HG03064 (cell line): Measurements from ENCODE around the gene OXCT1.
A peak's percentile ranks its signal among the peaks of the same experiment; 100 is the strongest.

Source experiments
- ATAC-seq: cut with Tn5 transposase; IDR thresholded peaks from one replicate; pipeline ENCODE4 v1.9.1; 2021; ENCODE audit warnings: low read depth; ENCODE audit not compliant: unreplicated experiment

The OXCT1 gene

DNA sequence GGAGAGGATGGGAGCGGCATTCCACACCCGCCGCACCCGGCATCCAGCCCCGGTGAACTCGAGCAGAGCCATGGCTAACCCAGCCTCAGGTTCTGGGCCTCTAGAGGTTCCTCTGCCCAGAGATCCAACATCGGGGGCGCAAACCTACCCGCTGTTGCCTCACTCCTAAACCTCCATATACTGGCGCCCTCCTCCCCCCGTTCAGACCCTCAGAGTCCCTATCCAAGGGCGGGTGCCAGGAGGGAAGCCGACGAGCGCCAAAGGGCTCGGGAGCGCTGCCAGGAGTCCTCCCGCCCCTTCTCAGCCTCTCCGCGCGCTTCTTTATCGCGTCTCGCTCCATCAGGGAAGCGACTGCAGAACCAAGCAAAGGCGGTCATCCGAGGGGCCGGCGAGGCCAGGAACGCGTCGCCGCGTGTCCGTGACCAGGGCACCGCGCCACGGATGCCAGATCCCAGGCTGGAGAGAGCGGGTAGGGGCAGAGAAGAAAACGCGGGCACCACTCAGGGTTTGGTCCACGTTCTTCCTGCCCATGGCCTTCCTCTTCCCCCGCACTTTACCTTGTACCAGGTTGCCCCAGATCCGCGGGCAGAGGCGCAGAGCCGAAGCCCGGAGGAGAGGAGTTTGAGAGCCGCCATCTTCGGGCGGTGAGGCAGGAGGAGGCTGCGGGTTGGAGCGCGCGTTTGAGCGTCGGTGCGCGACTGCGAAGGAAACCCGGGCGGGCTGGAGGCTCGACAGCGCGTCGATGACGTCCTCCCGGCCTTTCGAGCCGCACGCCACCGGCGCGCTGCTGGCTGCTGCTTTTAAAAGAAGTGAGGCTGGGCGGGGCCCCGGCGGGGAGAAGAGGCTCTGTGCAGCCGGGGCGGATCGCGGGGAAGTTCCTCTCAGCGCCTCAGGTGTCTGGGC lies at the start of gene OXCT1:
Gene OXCT1, minus strand, starts transcription at position 702 of the 903 bp plus-strand sequence. Its CDS starts 67 bp downstream, at position 635.
- ATAC-seq: peak; percentile 95

DNA sequence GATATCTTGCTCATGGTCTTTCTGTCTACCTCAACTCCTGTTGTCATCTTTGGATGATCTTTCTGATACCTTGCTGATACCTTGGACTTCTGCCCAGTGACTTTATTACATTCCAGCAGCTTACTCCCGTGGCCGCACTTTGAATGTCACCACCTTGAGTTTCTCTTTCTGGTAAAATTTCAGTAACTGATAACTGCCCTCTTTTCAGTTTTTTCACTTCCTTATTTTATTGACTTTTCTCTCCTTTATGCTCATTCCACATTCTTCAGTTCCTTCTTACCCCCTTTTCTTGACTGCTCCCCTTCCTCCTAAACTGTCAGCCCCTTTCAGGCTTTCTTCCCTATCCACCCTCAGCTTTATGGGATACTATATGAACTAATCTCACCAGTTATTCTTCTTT lies 47.9 kb upstream of the OXCT1 start:
- no peak for ATAC-seq

- ATAC-seq: no peak
These were observed 38.3 kb upstream of the OXCT1 start for GRCh38 chr5:41908374-41909079.

- no peak for ATAC-seq
These were observed 35.9 kb upstream of the OXCT1 start for GRCh38 chr5:41906151-41906550.

DNA sequence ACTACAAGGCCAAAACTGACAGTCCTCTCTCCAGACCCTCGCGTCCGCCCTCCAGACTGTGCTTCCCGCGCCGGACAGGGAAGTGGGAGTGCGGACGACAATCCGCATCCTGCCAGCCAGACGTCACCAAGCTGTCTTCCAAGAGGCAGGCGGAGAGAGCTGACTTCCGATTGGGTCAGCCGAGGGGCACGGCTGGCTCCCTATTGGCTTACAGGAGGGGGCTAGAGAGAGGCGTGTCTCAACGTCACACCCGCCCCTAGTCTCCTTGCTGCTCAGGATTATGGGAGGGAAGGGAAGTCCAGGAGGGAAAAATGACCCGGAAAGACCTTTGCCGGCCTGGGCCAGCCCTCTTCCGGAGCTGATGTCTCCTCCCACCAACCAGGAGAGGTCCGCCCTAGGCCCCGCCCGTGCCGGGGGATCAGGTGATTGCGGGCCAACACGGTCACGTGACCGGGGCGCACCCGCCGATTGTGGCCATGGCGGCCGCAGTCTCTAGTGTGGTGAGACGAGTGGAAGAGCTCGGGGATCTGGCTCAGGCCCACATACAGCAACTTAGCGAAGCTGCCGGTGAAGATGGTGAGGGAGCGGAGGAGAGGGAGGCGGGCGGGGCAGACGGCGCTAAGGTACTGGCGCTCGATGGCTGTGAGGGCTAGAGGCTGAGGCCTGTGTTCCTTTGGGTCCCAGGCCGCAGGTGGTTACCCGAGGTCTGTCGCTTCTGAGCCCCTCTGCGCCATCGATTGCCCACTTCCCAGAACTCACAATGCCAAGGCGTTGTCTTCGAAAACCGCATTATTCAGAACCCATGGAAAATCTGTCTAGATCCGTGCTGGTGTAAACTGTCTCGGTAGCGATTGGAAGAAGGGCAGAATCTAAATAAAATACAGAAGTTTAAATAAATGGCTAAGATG lies 33.9 kb upstream of the OXCT1 start, which contains the start of gene RIMOC1:
Gene RIMOC1, plus strand, starts transcription at position 453 of the 908 bp plus-strand sequence. Its CDS starts 24 bp downstream, at position 477.
- ATAC-seq: peak; percentile 98

- no peak for ATAC-seq
These were observed 33.2 kb upstream of the OXCT1 start for GRCh38 chr5:41903382-41903891.

- ATAC-seq: no peak
These were observed 26.0 kb upstream of the OXCT1 start for GRCh38 chr5:41896230-41896629.

- no peak for ATAC-seq
These were observed 23.0 kb upstream of the OXCT1 start for GRCh38 chr5:41893074-41893851.

DNA sequence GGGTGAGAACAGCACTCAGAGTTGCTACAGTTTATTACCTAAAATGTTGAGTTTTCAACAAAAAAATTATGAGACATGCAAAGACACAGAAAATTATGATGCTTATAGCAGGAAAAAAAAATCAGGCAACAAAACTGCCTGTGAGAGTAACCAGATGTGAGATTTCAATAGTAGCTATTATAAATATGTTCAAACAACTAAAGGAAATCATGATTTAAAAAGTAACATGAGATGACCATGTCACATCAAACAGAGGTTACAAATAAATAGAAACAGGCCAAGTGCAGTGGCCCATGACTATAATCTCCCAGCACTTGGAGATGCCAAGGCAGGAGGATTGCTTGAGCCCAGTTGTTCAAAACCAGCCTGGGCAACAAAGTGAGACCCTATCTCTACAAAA lies 21.8 kb upstream of the OXCT1 start:
- ATAC-seq: no peak

GRCh38 chr5:41891066-41891707 lies 21.0 kb upstream of the OXCT1 start:
- no peak for ATAC-seq

GRCh38 chr5:41885286-41885685 lies 15.1 kb upstream of the OXCT1 start:
- no peak for ATAC-seq

DNA sequence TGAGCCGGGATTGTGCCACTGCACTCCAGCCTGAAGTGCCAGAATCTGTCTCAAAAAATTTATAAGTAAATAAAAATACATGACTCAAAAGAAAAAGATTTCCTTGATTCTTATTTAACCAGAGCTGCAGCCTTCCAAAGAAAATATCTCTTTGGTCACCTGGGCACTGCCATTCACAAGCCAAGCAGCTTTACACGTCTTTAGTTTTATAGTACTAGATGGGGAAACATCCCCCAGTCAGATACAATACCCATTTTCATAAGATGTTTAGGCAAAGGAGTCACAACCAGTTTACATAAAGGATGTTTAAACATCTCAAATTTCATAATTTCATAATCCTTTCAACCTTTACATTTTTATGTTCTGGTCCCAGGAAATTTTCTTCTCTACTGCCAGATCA lies 13.7 kb upstream of the OXCT1 start:
- no peak for ATAC-seq

DNA sequence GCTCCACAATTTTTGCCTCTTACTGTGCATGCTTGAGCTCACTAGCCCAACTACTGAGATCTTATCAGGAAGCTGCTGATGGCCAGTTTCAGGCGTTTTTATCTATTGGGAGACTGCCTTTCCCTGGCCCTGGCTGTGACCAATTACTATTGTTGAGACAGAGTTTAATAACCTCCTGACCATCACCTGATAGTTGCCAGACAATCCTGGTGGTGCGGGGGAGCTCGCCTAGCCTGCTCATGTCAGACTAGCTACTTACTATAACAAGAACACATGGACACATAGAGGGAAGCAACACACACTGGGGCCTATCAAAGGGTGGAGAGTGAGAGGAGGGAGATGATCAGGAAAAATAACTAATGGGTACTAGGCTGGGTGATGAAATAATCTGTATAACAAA lies 13.0 kb upstream of the OXCT1 start:
- no peak for ATAC-seq

DNA sequence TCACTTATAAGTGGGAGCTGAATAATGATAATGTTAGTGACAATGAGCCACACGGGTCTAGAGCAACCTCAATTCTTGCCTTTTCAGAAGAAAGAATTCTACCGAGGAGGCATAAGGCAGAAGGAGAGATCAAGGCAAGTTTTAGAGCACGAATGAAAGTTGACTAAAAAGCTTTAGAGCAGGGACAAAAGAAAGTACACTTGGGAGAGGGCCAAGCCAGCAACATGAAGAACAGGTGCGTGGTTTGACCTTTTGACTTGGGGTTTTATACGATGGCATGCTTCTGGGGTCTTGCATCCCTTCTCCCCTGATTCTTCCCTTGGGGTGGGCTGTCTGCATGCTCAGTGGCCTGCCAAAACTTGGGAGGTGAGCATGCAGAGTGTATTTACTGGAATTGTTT lies 12.5 kb upstream of the OXCT1 start:
- ATAC-seq: no peak

GRCh38 chr5:41878643-41879478 lies 8.6 kb upstream of the OXCT1 start:
- ATAC-seq: no peak

GRCh38 chr5:41878173-41878572 lies 7.9 kb upstream of the OXCT1 start:
- no peak for ATAC-seq

DNA sequence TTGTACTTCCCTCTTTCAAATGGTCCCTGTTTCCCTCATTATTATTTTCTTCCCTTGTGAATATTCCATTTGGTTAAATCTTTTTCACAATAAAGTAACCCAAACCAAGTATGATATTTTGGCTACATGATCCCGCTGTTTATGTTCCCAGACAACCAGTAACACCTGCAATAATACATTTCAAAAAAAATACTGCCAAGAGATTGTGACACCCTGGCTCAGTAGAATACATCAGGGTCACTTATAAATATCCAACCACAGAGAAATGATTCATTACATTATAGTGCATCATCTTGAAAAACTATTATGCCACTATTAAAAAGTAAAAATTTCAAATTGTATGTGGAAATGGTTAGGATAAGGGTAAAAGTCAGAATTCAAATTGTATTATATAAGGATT lies 7.2 kb upstream of the OXCT1 start:
- no peak for ATAC-seq

DNA sequence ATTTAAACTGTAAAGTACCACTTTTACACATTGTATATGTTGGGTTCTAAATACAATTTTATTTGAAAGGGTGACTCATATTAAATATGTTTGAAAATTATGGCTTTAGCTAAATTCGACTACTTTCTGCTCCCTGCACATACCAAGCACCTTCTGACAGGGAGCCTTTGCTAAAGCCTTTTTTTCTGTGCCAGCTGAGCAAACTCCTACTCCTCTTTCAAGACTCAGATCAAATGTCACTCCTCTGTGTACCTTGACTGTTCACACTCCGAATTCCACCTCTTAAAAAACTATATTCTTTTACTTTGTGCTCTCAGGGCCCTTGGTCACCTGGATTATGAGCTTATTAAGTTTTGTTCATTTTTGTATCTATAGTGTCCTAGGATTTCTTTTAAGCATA lies 6.5 kb upstream of the OXCT1 start:
- no peak for ATAC-seq
